ENCODE results near the gene CYP1B1.
A peak's percentile ranks its signal among the peaks of the same experiment; 100 is the strongest.
"Not testable (repeated sequence)": the region's sequence is repeated elsewhere in the genome, so short reads cannot be mapped to it uniquely, and the experiment has no call there.

CYP1B1 gene

DNA sequence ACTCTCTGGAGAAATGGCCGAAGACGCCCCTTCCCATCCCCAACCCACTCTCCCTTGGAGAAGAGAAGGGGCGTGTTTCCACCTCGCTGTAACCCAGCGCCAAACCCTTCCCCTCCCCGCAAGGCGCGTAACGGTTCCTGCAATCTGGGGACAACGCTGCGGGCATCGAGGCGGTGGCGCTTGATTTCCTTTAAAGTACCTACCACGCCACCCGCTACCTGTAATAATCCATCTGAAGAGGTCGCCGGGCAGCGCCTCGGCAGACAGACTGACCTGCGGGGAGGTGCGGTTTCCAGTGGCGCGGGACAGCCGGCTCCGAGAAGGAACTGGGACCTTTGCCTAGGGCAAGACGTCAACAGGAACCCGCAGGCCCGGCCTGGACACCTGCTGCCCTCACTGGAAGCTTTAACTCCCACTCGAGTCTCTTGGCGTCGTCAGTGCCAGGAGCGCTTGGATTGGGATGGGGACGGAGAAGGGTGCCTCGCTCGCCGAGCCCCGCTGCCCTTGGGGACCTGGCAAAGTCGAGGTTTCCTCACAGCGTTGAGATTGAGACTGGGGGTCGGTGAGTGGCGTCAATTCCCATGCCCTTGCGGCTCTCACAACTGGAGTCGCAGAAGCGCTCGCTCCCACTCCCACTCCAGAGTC is at the start of gene CYP1B1:
CYP1B1 (minus strand) TSS at position 645 of the 645 bp plus-strand sequence. CDS start 763 bp downstream, outside the sequence.
- DNase-seq (ENCODE audit: low read depth) = no peak

DNA sequence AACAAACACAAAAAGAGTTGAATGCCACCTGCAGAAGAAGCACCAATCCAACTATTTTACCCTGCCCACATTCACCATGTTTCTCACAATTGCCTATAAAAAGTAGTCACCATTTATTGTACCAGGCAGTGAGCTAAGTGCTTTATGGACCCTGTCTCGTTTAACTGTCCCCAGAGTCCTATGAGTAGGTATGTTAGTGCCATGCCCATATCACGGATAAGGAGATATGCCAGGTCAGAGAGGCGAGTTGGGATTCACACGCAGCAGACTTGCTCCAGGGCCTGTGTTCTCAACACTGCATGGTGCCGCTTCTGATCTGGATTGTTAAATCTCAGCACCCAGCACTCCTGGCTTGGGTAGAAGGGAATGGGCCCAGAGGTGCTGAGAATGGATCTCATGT is 49.1 kb upstream of the CYP1B1 start:
- DNase-seq (ENCODE audit: low read depth) = no peak

GRCh38 chr2:38123911-38124310 is 48.0 kb upstream of the CYP1B1 start:
- DNase-seq (ENCODE audit: low read depth) = no peak

GRCh38 chr2:38122344-38122743 is 46.4 kb upstream of the CYP1B1 start:
- no peak for DNase-seq (ENCODE audit: low read depth)

GRCh38 chr2:38121481-38121880 is 45.5 kb upstream of the CYP1B1 start:
- no peak for DNase-seq (ENCODE audit: low read depth)

- DNase-seq (ENCODE audit: low read depth) = no peak
Measured at GRCh38 chr2:38120829-38121228, 44.9 kb upstream of the CYP1B1 start.

DNA sequence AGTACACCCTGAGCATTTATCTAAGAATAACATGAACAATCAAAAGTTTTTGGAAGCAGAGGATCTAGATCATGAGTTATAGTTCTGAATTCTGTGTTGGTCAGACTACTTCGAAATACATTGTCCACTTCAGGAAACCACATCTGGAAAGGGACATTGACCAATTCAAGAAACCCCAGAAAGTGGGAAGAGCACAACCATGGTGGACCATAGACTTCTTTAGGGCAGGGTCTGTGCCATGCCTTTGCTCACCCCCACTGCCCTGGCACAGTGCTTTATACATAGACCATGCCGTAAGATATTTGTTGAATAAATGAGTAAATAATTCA is 44.3 kb upstream of the CYP1B1 start:
- no peak for DNase-seq (ENCODE audit: low read depth)

DNA sequence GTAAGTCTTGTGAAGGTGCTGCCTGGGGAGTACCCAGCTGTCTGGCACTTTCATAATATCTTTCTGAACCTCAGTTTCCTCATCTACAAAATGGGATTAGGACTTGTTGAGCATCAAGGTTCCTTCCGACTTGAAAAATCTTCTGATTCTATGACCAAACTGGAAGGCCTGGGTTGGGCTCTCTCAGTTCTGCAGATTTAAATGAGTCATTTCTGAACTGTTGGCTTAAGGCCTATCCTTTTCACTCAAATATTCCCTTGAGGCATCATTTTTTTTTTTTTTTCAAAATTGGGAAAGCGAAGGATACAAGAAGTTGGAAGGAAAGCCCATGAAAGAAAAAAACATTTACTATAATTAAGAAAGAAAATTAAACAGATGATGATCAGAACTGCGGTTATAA is 40.8 kb upstream of the CYP1B1 start:
- no peak for DNase-seq (ENCODE audit: low read depth)

DNA sequence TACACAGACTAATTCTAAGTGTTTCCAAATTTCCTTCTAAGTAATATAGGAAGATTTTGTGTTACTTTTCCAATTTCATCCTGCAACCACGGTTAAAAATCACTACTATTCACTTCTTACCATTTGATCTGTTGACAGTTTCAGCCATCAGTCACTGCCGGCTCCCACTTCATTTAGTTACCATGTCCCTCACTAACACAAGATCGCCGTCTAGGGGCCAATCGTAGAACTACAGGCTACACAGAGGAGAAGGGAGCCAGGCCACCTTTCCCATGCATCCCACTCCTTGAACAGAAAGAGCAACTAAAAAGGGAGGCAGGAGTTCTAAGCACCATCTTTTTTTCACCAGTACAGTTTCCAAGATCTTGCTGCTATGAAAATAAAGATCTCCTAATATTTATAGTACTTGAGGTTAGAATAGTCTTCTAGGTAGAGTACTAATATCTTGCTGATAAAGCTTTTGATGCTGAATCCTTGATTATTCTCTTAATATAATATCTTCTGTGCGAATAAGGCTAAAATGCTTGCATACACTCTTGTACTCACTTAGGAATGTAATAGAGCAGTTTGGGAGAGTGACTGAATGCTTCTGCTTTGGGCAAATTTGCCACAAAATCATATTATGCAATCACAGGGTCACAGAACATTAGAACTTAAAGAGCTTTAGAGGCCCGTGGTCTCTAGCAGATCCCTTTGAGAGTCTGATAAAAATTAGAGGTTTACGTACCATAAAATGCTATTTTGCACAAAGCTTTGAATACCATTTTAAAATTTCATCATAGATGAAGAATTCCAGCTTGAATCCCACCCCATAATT is 39.5 kb upstream of the CYP1B1 start:
- peak; percentile 40 for DNase-seq (ENCODE audit: low read depth)

GRCh38 chr2:38113981-38114708 is 38.2 kb upstream of the CYP1B1 start:
- no peak for DNase-seq (ENCODE audit: low read depth)

DNA sequence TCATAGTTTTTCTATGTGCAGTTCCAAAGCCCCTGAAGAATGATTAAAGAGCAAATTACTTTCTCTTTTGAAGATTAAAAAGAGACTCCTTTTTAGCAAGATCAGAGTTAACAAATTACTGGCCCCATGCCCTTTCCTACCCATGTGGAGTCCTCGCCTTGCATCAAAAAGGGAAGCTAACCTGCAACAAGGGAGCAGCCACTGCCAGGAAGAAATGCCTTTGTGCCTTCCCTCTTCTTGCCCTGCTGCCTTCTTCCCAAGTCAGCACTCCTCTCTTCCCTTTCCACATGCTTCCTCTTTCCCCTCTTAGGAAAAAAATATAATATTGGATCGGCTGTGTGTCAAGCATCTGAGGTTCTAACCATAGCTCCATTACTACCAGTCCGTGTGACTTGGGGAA is 37.1 kb upstream of the CYP1B1 start:
- no peak for DNase-seq (ENCODE audit: low read depth)

- DNase-seq (ENCODE audit: low read depth) = not testable (repeated sequence)
Measured at GRCh38 chr2:38111350-38111749, 35.4 kb upstream of the CYP1B1 start.

- no peak for DNase-seq (ENCODE audit: low read depth)
Measured at GRCh38 chr2:38109732-38110181, 33.8 kb upstream of the CYP1B1 start.

GRCh38 chr2:38108907-38109731 is 33.2 kb upstream of the CYP1B1 start:
- DNase-seq (ENCODE audit: low read depth) = no peak

GRCh38 chr2:38107738-38108410 is 31.9 kb upstream of the CYP1B1 start:
- no peak for DNase-seq (ENCODE audit: low read depth)

DNA sequence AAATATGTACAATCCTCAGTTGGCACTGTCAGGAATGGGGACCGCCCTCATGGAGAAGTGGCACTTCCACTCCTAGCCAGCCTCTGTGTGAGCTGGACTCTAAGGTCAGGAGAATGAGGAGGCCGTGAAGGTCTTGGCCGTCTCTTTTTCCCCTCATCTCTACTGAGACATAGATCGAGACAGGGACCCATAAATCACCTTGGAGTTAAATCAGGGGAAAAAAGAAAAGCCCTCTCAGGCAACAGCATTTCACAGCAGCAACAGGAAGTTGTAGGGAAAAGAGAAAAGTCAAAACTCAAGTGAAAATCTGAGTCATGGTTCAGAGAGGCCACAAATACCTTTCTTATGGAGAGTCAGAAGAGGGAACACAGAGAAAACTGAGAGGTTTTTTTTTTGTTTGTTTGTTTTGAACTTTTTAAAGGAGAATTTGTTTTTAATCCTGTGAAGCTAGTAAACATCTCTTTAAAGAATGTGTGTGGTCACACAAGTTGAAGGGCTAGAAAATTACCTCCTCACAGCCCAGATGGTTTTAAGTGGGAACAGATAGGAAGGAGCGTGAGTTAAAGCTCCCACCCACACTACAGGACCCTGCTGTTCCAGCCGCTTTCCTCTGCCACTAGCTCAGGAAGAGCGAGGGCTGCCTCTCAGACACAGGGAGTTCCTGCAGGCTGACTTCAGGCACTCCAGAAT is 30.6 kb upstream of the CYP1B1 start:
- no peak for DNase-seq (ENCODE audit: low read depth)

GRCh38 chr2:38105922-38106321 is 30.0 kb upstream of the CYP1B1 start:
- no peak for DNase-seq (ENCODE audit: low read depth)

DNA sequence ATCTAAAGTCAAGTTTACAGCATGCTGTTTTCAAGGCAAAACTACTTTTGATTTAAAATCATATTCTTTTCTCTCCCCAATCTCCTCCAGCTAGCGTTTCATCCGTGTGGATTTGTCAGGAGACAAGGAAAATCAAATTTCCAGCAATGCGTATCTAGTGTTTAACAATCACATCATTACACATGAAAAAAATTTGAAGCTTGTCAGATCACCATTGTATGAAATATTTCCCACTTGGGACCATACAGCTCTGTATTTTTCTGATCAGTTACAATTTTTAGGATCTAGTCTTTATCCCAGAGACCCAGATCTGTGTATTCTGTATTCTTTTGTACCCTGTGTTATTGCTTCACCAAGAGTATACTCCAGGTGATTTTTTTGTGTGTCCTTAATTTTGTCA is 28.6 kb upstream of the CYP1B1 start:
- DNase-seq (ENCODE audit: low read depth) = no peak

- DNase-seq (ENCODE audit: low read depth) = no peak
Measured at GRCh38 chr2:38100328-38100727, 24.4 kb upstream of the CYP1B1 start.

DNA sequence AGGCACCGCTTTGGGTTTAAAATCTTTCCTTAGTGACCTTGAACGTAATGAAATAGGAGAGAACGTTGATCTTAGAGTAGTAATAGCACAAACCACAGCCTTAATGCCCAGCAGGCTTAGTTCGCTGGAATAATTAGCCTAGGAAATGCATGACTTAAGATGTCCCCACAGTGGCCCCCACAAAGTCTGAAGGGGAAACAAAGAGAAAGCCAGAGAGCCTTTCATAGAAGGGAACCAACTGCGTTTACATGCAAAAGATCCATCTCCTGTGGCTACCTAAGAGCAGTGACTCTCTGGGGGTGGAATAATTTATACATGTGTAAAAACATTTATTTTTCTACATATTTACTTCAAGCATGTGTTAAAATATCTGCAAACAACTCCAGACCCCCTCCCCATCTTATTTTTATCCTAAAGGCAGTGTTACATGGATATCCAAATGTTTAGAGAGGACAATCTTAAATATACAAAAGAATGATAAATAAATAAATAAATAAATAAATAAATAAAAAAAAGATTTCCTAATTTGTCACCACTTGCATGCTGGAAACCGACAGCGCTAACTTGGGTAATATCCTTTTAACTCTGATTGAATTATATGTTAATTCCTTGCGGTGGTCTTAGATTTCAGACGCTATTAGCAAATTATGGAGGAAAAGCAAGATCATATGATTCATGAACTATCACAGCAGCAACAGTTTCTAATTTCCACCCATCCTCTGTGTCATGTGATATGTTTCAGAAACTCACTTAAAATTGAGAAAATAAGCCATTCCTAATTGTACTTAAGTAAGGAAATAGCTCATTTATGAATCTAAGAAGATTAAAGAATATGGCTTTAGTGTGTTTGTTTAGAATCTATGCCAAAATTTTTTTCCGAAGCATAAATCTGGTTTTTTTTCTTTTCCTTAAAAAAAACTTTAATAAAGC is 23.4 kb upstream of the CYP1B1 start:
- DNase-seq (ENCODE audit: low read depth) = no peak
